ENCODE measurements around the gene CHRM1. TPM values are rescaled to one million over a fixed set of nuclear protein-coding genes. Genes with fewer than 3 reads are reported as not detected.
"Not testable (repeated sequence)": the region's sequence is repeated elsewhere in the genome, so short reads cannot be mapped to it uniquely, and the experiment has no call there.

The CHRM1 gene
- total and polyA plus RNA-seq, 3 experiments from 2014 or later, result not detected

GRCh38 chr11:62876712-62877111 is 44.5 kb downstream of the CHRM1 start:
- Histone ChIP-seq H3K27ac (ENCODE audit: low read depth, low read length) (no peak overlapping the region), H3K36me3 (ENCODE audit: insufficient read depth, low read length) (no peaks in the 10 kb centered on the region), H3K4me1 (ENCODE audit: insufficient read depth, low read length) (peaks cover 11% of the 10 kb centered on the region), H3K4me3 (ENCODE audit: low read length) (no peak overlapping the region), H3K27me3 (ENCODE audit: insufficient read depth, low read length, poor library complexity, severe bottlenecking) (no peaks in the 10 kb centered on the region), H3K9me3 (ENCODE audit: low read length) (no peaks in the 10 kb centered on the region)
- no peak for DNase-seq
- H3K4me3 Mint-ChIP-seq, result no peak overlapping the region
- H3K9me3 Mint-ChIP-seq, result no peaks in the 10 kb centered on the region
- peaks cover 0 to 16% (median 0%) of the 10 kb centered on the region in 3 donors for H3K36me3 Mint-ChIP-seq
- H3K27me3 Mint-ChIP-seq, result no peaks in the 10 kb centered on the region
- CTCF ChIA-PET, result interaction anchor here (2.8 kb wide), 1 partner anchor 11 kb away, joined by 10 read pairs; no protein-coding TSS in a partner anchor
- H3K4me1 Mint-ChIP-seq, result peaks cover 14 to 19% (median 17%) of the 10 kb centered on the region in 3 donors
- POLR2A ChIA-PET, result interaction anchor here (0.7 kb wide), 1 partner anchor 22 kb away, joined by 4 read pairs; no protein-coding TSS in a partner anchor
- no peak overlapping the region for H3K27ac Mint-ChIP-seq

DNA sequence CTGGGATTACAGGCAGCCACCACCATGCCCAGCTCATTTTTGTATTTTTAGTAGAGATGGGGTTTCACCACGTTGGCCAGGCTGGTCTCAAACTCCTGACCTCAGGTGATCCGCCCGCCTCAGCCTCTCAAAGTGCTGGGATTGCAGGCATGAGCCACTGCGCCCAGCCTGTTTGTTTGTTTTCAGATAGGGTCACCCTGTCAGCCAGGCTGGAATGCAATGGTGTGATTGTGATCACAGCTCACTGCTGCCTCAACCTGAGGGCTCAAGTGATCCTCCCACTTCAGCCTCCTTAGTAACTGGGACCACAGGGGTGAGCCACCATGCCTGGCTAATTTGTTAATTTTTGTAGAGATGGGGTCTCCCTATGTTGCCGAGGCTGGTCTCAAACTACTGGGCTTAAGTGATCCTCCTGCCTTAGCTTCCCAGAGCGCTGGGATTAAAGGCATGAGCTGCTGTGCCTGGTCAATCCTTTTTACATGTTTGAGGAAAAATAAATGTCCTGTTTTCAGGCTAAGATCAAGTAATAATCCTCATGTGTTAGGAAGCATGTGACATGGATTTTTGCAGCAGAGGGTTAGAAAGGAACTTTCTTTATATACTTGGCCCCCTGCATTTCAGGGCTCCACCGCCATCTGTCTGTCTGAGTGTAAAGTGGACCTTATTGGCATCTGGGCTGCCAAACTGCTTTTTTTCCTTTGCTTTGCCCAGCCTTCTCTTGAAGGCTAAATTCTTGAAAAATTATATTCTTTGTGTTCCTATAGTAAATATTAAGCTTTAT is 45.3 kb downstream of the CHRM1 start:
- no peak overlapping the region for H3K4me3 Mint-ChIP-seq
- Histone ChIP-seq H3K27ac (ENCODE audit: low read depth, low read length) (no peak overlapping the region), H3K4me3 (ENCODE audit: low read length) (no peak overlapping the region), H3K36me3 (ENCODE audit: insufficient read depth, low read length) (no peaks in the 10 kb centered on the region), H3K9me3 (ENCODE audit: low read length) (no peaks in the 10 kb centered on the region), H3K27me3 (ENCODE audit: insufficient read depth, low read length, poor library complexity, severe bottlenecking) (no peaks in the 10 kb centered on the region), H3K4me1 (ENCODE audit: insufficient read depth, low read length) (peaks cover 10% of the 10 kb centered on the region)
- no peaks in the 10 kb centered on the region for H3K27me3 Mint-ChIP-seq
- no peak overlapping the region for H3K27ac Mint-ChIP-seq
- H3K4me1 Mint-ChIP-seq, result peaks cover 12 to 16% (median 14%) of the 10 kb centered on the region in 3 donors
- ChIA-PET CTCF (interaction anchor here (2.8 kb wide), 1 partner anchor 11 kb away, joined by 10 read pairs; no protein-coding TSS in a partner anchor), POLR2A (interaction anchor here (0.7 to 1.1 kb wide), 2 partner anchors 21 to 89 kb away, joined by 3 to 4 read pairs; no protein-coding TSS in a partner anchor)
- DNase-seq, result no peak
- no peaks in the 10 kb centered on the region for H3K9me3 Mint-ChIP-seq
- peaks cover 0 to 8% (median 0%) of the 10 kb centered on the region in 3 donors for H3K36me3 Mint-ChIP-seq

DNA sequence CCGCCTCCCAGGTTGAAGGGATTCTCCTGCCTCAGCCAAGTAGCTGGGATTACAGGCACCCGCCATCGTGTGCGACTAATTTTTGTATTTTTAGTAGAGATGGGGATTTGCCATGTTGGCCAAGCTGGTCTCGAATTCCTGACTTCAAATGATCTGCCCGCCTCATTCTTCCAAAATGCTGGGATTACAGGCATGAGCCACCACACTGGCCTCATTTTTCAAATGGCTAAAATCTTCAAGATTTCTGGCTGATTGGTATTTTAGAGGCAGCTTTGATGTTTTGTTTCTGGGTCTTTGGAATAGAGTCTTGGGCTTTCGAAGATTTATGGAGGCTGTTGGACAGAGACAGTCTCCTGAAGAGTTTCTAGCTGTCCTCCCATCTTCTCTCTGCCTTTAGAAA is 46.3 kb downstream of the CHRM1 start:
- CTCF ChIA-PET, result interaction anchor here (2.8 kb wide), 1 partner anchor 10 kb away, joined by 10 read pairs; no protein-coding TSS in a partner anchor
- Histone ChIP-seq H3K36me3 (ENCODE audit: insufficient read depth, low read length) (no peaks in the 10 kb centered on the region), H3K9me3 (ENCODE audit: low read length) (no peaks in the 10 kb centered on the region), H3K4me3 (ENCODE audit: low read length) (no peak overlapping the region), H3K27me3 (ENCODE audit: insufficient read depth, low read length, poor library complexity, severe bottlenecking) (no peaks in the 10 kb centered on the region), H3K27ac (ENCODE audit: low read depth, low read length) (no peak overlapping the region), H3K4me1 (ENCODE audit: insufficient read depth, low read length) (peaks cover 3% of the 10 kb centered on the region)
- no peak overlapping the region for H3K4me3 Mint-ChIP-seq
- POLR2A ChIA-PET, result no interaction called here
- H3K36me3 Mint-ChIP-seq, result no peaks in the 10 kb centered on the region
- no peak for DNase-seq
- no peak overlapping the region for H3K27ac Mint-ChIP-seq
- peaks cover 4 to 9% (median 4%) of the 10 kb centered on the region in 3 donors for H3K4me1 Mint-ChIP-seq
- no peaks in the 10 kb centered on the region for H3K27me3 Mint-ChIP-seq
- H3K9me3 Mint-ChIP-seq, result no peaks in the 10 kb centered on the region

DNA sequence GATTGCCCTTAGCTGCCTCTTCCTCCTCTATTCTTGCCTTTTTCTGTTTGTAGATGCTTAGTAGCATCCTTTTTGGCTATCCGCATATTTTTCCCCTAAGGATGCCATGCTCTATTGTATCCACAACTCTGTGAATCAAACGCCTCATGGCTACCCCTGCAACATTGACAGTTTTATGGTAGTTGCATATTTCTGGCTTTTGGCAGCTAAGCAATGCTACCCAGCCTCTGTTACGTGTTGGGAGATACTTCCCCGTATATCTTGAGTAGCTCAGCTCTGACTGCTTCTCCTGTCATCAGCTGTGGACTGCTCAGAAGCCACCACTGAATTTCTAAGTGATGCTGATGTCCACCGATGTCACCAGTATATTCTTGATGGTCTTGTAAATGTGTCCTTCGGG is 55.5 kb downstream of the CHRM1 start:
- Histone ChIP-seq H3K9me3 (ENCODE audit: low read length) (no peaks in the 10 kb centered on the region), H3K27ac (ENCODE audit: low read depth, low read length) (no peak overlapping the region), H3K36me3 (ENCODE audit: insufficient read depth, low read length) (no peaks in the 10 kb centered on the region), H3K27me3 (ENCODE audit: insufficient read depth, low read length, poor library complexity, severe bottlenecking) (no peaks in the 10 kb centered on the region), H3K4me3 (ENCODE audit: low read length) (no peak overlapping the region), H3K4me1 (ENCODE audit: insufficient read depth, low read length) (no peaks in the 10 kb centered on the region)
- H3K9me3 Mint-ChIP-seq, result no peaks in the 10 kb centered on the region
- no peak for DNase-seq
- ChIA-PET CTCF (interaction anchor here (1.0 to 2.5 kb wide), 4 partner anchors 9 to 158 kb away, joined by 3 to 14 read pairs (median 7); partner anchors contain the start of genes GNG3 and TMEM179B), POLR2A (interaction anchor here (0.6 to 1.3 kb wide), 3 partner anchors 16 to 919 kb away, joined by 4 to 11 read pairs (median 5); partner anchors contain the start of gene SLC3A2)
- no peaks in the 10 kb centered on the region for H3K27me3 Mint-ChIP-seq
- no peaks in the 10 kb centered on the region for H3K36me3 Mint-ChIP-seq
- no peak overlapping the region for H3K27ac Mint-ChIP-seq
- peaks cover 3 to 6% (median 5%) of the 10 kb centered on the region in 3 donors for H3K4me1 Mint-ChIP-seq
- no peak overlapping the region for H3K4me3 Mint-ChIP-seq

GRCh38 chr11:62863687-62864335 is 57.4 kb downstream of the CHRM1 start:
- H3K27me3 ChIP-seq (ENCODE audit: insufficient read depth, low read length, poor library complexity, severe bottlenecking), result no peaks in the 10 kb centered on the region
- H3K9me3 ChIP-seq (ENCODE audit: low read length), result no peaks in the 10 kb centered on the region
- ChIA-PET POLR2A (interaction anchor here (0.6 kb wide), 1 partner anchor 92 kb away, joined by 6 read pairs; no protein-coding TSS in a partner anchor), CTCF (interaction anchor here (0.9 to 4.4 kb wide), 12 partner anchors 8 to 270 kb away, joined by 3 to 56 read pairs (median 4); partner anchors contain the start of genes HNRNPUL2, SLC3A2, TAF6L and TMEM179B)
- no peaks in the 10 kb centered on the region for H3K4me1 ChIP-seq (ENCODE audit: insufficient read depth, low read length)
- no peak overlapping the region for H3K27ac ChIP-seq (ENCODE audit: low read depth, low read length)
- Mint-ChIP-seq H3K27me3 (no peaks in the 10 kb centered on the region), H3K36me3 (no peaks in the 10 kb centered on the region), H3K4me3 (no peak overlapping the region), H3K27ac (peak overlapping the region in 2 of 8 donors; percentile 10 to 11), H3K9me3 (no peaks in the 10 kb centered on the region), H3K4me1 (peaks cover 3 to 6% (median 5%) of the 10 kb centered on the region in 3 donors)
- no peaks in the 10 kb centered on the region for H3K36me3 ChIP-seq (ENCODE audit: insufficient read depth, low read length)
- H3K4me3 ChIP-seq (ENCODE audit: low read length), result no peak overlapping the region
- no peak for DNase-seq

DNA sequence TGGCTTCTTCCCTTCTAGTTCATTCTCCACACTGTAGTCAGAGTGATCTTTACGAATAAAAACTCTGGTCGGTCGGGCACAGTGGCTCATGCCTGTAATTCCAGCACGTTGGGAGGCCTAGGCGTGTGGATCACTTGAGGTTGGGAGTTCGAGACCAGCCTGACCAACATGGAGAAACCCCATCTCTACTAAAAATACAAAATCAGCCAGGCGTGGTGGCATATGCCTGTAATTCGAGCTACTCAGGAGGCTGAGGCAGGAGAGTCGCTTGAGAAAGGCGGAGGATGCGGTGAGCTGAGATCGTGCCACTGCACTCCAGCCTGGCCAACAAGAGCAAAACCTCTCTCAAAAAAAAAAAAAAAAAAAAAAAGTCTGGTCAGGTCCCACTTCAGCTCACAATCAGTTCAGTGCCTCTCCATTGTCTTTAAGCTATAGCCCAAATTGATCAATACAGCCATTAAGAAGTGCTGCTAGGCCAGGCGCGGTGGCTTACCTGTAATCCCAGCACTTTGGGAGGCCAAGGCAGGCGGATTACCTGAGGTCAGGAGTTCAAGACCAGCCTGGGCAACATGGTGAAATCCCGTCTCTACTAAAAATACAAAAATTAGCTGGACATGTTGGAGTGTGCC is 59.5 kb downstream of the CHRM1 start:
- not testable (repeated sequence) for H3K27me3 Mint-ChIP-seq; H3K9me3 Mint-ChIP-seq; DNase-seq; H3K4me1 ChIP-seq (ENCODE audit: insufficient read depth, low read length); H3K9me3 ChIP-seq (ENCODE audit: low read length); H3K4me3 ChIP-seq (ENCODE audit: low read length); H3K27me3 ChIP-seq (ENCODE audit: insufficient read depth, low read length, poor library complexity, severe bottlenecking); H3K36me3 Mint-ChIP-seq; H3K36me3 ChIP-seq (ENCODE audit: insufficient read depth, low read length); H3K4me3 Mint-ChIP-seq
- POLR2A ChIA-PET, result interaction anchor here (0.6 to 1.6 kb wide), 4 partner anchors 56 to 192 kb away, joined by 5 to 11 read pairs (median 7); partner anchors contain the start of gene TMEM179B
- peaks cover 3 to 11% (median 11%) of the 10 kb centered on the region in 3 donors for H3K4me1 Mint-ChIP-seq
- CTCF ChIA-PET, result interaction anchor here (0.7 to 4.4 kb wide), 13 partner anchors 19 to 480 kb away, joined by 3 to 56 read pairs (median 3); partner anchors contain the start of genes C11orf98, CSKMT, HNRNPUL2 and SLC3A2
- peak overlapping the region in 2 of 8 donors; percentile 36 to 91 for H3K27ac Mint-ChIP-seq
- peak overlapping the region; percentile 38 for H3K27ac ChIP-seq (ENCODE audit: low read depth, low read length)

DNA sequence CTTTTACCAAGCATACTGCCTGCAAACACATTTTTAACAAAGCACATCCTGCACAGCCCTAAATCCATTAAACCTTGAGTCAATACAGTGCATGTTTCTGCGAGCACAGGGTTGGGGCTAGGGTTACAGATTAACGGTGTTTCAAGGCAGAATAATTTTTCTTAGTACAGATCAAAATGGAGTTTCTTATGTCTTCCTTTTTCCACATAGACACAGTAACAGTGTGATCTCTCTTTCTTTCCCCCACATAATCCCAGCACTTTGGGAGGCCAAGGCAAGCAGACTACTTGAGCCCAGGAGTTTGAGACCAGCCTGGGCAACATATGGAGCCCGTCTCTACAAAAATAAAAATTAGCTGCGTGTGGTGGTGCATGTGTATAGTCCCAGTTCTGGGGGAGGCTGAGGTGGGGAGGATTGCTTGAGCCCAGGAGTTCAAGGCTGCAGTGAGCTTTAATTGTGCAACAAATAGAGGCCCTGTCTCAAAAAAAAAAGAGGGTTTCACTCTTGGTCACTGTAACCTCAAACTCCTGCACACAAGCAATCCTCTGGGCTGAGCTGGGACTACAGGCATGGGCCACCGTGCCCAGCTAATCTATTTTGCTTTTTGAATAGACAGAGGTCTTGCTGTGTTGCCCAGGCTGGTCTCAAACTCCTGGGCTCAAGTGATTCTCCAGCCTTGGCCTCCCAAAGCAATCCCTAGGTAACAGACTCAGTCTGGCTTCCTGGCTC is 60.2 kb downstream of the CHRM1 start:
- peak in 1 of 5 donors; percentile 3 for DNase-seq
- peaks cover 0 to 1% (median 0%) of the 10 kb centered on the region in 3 donors for H3K36me3 Mint-ChIP-seq
- Histone ChIP-seq H3K4me3 (ENCODE audit: low read length) (no peak overlapping the region), H3K27me3 (ENCODE audit: insufficient read depth, low read length, poor library complexity, severe bottlenecking) (no peaks in the 10 kb centered on the region), H3K4me1 (ENCODE audit: insufficient read depth, low read length) (peaks cover 8% of the 10 kb centered on the region), H3K27ac (ENCODE audit: low read depth, low read length) (peak overlapping the region; percentile 38), H3K36me3 (ENCODE audit: insufficient read depth, low read length) (no peaks in the 10 kb centered on the region), H3K9me3 (ENCODE audit: low read length) (no peaks in the 10 kb centered on the region)
- H3K27ac Mint-ChIP-seq, result peak overlapping the region in 2 of 8 donors; percentile 17 to 91
- ChIA-PET POLR2A (interaction anchor here (0.6 to 1.6 kb wide), 3 partner anchors 55 to 190 kb away, joined by 3 to 11 read pairs (median 5); partner anchors contain the start of gene TMEM179B), CTCF (interaction anchor here (1.0 to 4.4 kb wide), 10 partner anchors 18 to 479 kb away, joined by 3 to 56 read pairs (median 3); partner anchors contain the start of genes C11orf98, CSKMT, SLC3A2 and TMEM179B)
- peaks cover 9 to 17% (median 17%) of the 10 kb centered on the region in 3 donors for H3K4me1 Mint-ChIP-seq
- H3K4me3 Mint-ChIP-seq, result no peak overlapping the region
- H3K9me3 Mint-ChIP-seq, result peaks cover 0 to 2% (median 0%) of the 10 kb centered on the region in 5 donors
- peaks cover 0 to under 1% of the 10 kb centered on the region in 2 donors for H3K27me3 Mint-ChIP-seq
